Measurements from ENCODE around the gene CHAC1. TPM values are rescaled to one million over a fixed set of nuclear protein-coding genes. Genes with fewer than 3 reads are reported as not detected.

Gene CHAC1
- total RNA-seq, 1 donor, result 30.0 TPM

DNA sequence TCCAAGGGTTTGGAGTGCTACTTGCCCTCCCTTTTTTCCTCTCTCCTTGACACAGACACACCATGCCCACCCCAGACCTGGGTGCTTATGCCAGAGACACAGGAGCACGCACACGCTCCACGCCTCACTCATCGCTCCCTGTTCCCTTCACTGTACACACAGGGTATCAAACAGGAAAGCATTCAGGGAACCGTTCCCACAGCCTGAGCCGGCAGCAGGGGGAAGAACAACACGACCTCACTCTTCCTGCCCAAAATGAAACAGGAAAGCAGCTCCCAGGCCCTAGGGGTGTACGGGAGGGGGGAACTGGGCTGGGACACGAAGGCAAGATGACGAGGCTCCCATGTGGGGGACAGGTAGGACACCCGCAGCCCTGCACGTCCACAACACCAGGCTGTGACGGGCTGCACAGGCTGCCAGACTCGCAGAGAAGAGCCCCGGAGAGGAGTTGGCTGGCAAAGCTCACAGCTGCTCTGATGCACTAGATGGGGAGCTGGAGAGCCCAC, 12.9 kb upstream of the CHAC1 start:
- TF ChIP-seq, protein P1, sequence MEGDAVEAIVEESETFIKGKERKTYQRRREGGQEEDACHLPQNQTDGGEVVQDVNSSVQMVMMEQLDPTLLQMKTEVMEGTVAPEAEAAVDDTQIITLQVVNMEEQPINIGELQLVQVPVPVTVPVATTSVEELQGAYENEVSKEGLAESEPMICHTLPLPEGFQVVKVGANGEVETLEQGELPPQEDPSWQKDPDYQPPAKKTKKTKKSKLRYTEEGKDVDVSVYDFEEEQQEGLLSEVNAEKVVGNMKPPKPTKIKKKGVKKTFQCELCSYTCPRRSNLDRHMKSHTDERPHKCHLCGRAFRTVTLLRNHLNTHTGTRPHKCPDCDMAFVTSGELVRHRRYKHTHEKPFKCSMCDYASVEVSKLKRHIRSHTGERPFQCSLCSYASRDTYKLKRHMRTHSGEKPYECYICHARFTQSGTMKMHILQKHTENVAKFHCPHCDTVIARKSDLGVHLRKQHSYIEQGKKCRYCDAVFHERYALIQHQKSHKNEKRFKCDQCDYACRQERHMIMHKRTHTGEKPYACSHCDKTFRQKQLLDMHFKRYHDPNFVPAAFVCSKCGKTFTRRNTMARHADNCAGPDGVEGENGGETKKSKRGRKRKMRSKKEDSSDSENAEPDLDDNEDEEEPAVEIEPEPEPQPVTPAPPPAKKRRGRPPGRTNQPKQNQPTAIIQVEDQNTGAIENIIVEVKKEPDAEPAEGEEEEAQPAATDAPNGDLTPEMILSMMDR (IDR thresholded peaks at IDR 0.05; ENCODE audit: extremely low read depth, low read depth, low read length), result no peak
- no peaks in the 10 kb centered on the region for H3K9me3 ChIP-seq (ENCODE audit: low read depth, low read length)
- H3K27me3 ChIP-seq (ENCODE audit: insufficient read depth, low read length), result no peaks in the 10 kb centered on the region
- peak; percentile 79 for DNase-seq (ENCODE audit: insufficient read length, low spot score, missing footprints)
- no peak overlapping the region for H3K4me2 ChIP-seq (ENCODE audit: insufficient read depth, low read length)
- no peaks in the 10 kb centered on the region for H3K36me3 ChIP-seq (ENCODE audit: insufficient read depth, low read length)
- no peak overlapping the region for H3K27ac ChIP-seq (ENCODE audit: low read depth, low read length)
- H3K79me2 ChIP-seq (ENCODE audit: insufficient read depth, low read length), result no peaks in the 10 kb centered on the region
- H3K4me1 ChIP-seq (ENCODE audit: insufficient read depth, low read length), result peaks cover 22% of the 10 kb centered on the region
- H2AFZ ChIP-seq (ENCODE audit: low read length), result peak overlapping the region; percentile 66
- H4K20me1 ChIP-seq (ENCODE audit: insufficient read depth, low read length), result no peaks in the 10 kb centered on the region
- no peak overlapping the region for H3K4me3 ChIP-seq (ENCODE audit: insufficient read depth, low read length)

DNA sequence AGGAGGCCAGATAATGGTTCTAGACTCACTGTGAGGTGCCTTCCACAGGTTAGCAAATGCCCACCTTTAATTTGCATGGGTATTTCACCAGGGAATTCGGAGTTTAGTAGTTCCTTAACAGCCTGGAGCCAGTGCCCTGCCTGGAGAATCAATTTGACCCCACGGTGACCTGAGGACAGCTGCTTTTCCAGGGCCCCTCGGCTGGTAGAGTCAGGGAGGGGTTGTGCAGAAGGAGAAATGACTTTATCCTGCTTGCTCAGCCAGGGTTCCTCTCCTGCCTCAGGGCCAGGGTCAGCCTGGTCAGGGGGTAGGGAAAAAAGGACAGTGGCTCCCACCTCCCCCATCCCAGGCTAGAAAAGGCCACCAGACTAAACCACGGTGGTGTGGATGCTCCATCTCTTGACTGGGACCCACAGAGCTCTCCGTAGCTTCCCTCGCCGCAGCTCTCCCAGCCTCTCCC, 12.2 kb upstream of the CHAC1 start:
- TF ChIP-seq, protein P1 (IDR thresholded peaks at IDR 0.05; ENCODE audit: extremely low read depth, low read depth, low read length), result no peak

DNA sequence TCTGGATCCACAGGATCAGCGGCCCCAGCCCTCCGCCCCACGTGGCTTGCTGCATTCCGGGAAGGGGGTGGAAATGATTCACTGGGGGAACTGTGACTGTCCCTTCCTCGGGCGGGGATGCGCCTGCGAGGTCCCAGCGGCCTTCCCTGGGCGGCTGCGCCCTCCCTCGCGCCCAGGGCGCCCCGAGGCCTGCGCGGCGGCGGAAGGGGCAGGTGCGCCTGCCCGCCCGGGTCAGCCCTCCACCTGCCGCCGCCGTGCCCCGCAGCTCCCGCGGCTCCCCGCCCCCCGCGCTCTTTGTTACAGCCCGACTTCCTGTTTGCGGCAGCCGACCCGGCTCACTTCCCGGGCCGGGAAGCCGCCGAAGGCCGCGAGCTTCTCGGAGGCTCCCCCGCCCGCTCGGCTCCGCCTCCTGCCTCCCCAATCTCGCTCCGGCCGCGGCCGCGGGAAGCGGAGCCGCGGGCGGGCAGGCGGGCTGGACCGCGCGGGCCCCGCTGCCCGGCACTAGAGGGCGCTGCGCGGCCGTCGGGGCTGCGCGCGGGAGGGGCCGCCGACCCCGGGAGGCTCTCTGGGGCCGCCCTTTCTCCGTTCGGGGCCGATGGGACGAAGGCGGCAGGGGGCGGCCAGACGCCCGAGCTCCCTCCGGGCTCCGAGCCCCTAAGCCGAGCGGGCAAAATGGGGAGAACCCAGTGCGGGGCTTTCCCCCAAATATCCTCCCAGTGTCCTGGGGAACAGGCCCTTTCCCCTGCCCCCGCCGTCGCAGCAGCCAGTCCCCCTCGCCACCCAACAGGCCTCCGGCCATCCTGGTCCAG, 11.5 kb upstream of the CHAC1 start:
- peak overlapping the region; percentile 92 for H3K4me2 ChIP-seq (ENCODE audit: insufficient read depth, low read length)
- peak overlapping the region; percentile 76 for H3K4me3 ChIP-seq (ENCODE audit: insufficient read depth, low read length)
- DNase-seq (ENCODE audit: insufficient read length, low spot score, missing footprints), result peak; percentile 100
- no peaks in the 10 kb centered on the region for H3K36me3 ChIP-seq (ENCODE audit: insufficient read depth, low read length)
- peaks cover 20% of the 10 kb centered on the region for H3K4me1 ChIP-seq (ENCODE audit: insufficient read depth, low read length)
- H3K27ac ChIP-seq (ENCODE audit: low read depth, low read length), result peak overlapping the region; percentile 62
- H4K20me1 ChIP-seq (ENCODE audit: insufficient read depth, low read length), result no peaks in the 10 kb centered on the region
- no peaks in the 10 kb centered on the region for H3K9me3 ChIP-seq (ENCODE audit: low read depth, low read length)
- peak overlapping the region; percentile 96 for H2AFZ ChIP-seq (ENCODE audit: low read length)
- H3K27me3 ChIP-seq (ENCODE audit: insufficient read depth, low read length), result no peaks in the 10 kb centered on the region
- TF ChIP-seq, protein P1 (IDR thresholded peaks at IDR 0.05; ENCODE audit: extremely low read depth, low read depth, low read length), result peak; percentile 34
- no peaks in the 10 kb centered on the region for H3K79me2 ChIP-seq (ENCODE audit: insufficient read depth, low read length)

More for the DNA sequence above, 12.2 kb upstream of the CHAC1 start:
- Histone ChIP-seq H3K4me3 (ENCODE audit: insufficient read depth, low read length) (peak overlapping the region; percentile 76), H3K27ac (ENCODE audit: low read depth, low read length) (peak overlapping the region; percentile 53), H4K20me1 (ENCODE audit: insufficient read depth, low read length) (no peaks in the 10 kb centered on the region), H3K27me3 (ENCODE audit: insufficient read depth, low read length) (no peaks in the 10 kb centered on the region), H3K36me3 (ENCODE audit: insufficient read depth, low read length) (no peaks in the 10 kb centered on the region), H3K4me2 (ENCODE audit: insufficient read depth, low read length) (peak overlapping the region; percentile 92), H2AFZ (ENCODE audit: low read length) (peak overlapping the region; percentile 89), H3K9me3 (ENCODE audit: low read depth, low read length) (no peaks in the 10 kb centered on the region), H3K79me2 (ENCODE audit: insufficient read depth, low read length) (no peaks in the 10 kb centered on the region), H3K4me1 (ENCODE audit: insufficient read depth, low read length) (peaks cover 22% of the 10 kb centered on the region)
- DNase-seq (ENCODE audit: insufficient read length, low spot score, missing footprints), result no peak

DNA sequence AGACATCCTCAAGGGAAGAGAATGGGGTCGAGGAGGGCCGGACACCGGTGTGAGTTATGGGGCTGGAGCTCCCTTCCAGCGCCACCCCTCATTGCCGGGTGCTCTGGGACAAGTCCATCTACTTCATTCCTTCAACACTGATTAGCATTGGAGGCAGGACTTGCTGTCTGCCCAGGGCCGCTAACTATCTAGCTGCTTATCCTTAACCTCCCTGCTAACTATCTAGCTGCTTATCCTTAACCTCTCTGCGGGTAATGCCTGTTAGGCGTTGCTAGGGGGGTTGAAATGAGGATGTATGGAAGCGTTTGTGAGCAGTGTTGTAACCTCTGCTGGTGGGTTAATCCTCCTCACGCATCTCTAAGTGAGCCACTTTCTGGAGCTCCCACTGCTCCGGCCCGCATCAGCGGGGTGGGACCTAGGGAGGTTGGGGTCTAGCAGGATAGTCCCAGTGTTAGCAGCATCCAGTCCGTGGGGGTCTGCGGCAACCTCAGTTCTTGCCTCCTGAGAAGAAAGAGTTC, 10.9 kb upstream of the CHAC1 start:
- Histone ChIP-seq H3K27me3 (ENCODE audit: insufficient read depth, low read length) (no peaks in the 10 kb centered on the region), H3K9me3 (ENCODE audit: low read depth, low read length) (no peaks in the 10 kb centered on the region), H3K79me2 (ENCODE audit: insufficient read depth, low read length) (no peaks in the 10 kb centered on the region), H3K4me1 (ENCODE audit: insufficient read depth, low read length) (peaks cover 13% of the 10 kb centered on the region), H4K20me1 (ENCODE audit: insufficient read depth, low read length) (no peaks in the 10 kb centered on the region), H3K36me3 (ENCODE audit: insufficient read depth, low read length) (no peaks in the 10 kb centered on the region), H3K4me2 (ENCODE audit: insufficient read depth, low read length) (peak overlapping the region; percentile 92), H3K27ac (ENCODE audit: low read depth, low read length) (peak overlapping the region; percentile 62), H2AFZ (ENCODE audit: low read length) (peak overlapping the region; percentile 96), H3K4me3 (ENCODE audit: insufficient read depth, low read length) (peak overlapping the region; percentile 76)
- DNase-seq (ENCODE audit: insufficient read length, low spot score, missing footprints), result peak; percentile 73
- TF ChIP-seq, protein P1 (IDR thresholded peaks at IDR 0.05; ENCODE audit: extremely low read depth, low read depth, low read length), result no peak

Measured in osteoblast (primary cell).